ENCODE data around the gene TRIM63.

DNA sequence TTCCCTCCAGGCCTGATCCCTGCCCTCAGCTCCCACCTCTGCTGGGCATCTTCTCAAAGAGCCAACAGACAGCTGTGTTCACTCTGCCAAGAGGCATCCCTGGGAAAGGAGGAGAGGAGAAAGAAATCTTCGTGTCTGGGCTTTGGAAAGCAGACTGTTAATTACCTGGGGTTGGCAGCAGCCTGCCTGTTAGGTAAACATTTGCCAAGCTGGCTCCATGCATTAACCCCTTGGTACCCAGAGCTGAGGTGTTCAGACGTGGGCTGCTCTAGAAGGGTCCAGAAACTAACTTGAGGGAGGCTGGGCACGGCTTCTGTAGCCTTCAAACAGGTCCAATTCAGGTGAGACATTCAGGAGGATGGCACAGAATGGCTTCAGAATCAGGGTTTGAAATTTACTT, 54.6 kb downstream of the TRIM63 start:
- no peak for TF ChIP-seq POLR2A (IDR thresholded peaks at IDR 0.05)
- TF ChIP-seq, protein P1, sequence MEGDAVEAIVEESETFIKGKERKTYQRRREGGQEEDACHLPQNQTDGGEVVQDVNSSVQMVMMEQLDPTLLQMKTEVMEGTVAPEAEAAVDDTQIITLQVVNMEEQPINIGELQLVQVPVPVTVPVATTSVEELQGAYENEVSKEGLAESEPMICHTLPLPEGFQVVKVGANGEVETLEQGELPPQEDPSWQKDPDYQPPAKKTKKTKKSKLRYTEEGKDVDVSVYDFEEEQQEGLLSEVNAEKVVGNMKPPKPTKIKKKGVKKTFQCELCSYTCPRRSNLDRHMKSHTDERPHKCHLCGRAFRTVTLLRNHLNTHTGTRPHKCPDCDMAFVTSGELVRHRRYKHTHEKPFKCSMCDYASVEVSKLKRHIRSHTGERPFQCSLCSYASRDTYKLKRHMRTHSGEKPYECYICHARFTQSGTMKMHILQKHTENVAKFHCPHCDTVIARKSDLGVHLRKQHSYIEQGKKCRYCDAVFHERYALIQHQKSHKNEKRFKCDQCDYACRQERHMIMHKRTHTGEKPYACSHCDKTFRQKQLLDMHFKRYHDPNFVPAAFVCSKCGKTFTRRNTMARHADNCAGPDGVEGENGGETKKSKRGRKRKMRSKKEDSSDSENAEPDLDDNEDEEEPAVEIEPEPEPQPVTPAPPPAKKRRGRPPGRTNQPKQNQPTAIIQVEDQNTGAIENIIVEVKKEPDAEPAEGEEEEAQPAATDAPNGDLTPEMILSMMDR (IDR thresholded peaks at IDR 0.05): no peak
- TF ChIP-seq EP300 (IDR thresholded peaks at IDR 0.05): no peak
